ENCODE data around the gene JMJD1C. TPM values are rescaled to one million over a fixed set of nuclear protein-coding genes. Genes with fewer than 3 reads are reported as not detected.
"Not testable (repeated sequence)": the region's sequence is repeated elsewhere in the genome, so short reads cannot be mapped to it uniquely, and the experiment has no call there.

The JMJD1C gene
- total RNA-seq, 1 donor from 2014 or later, result 65.0 TPM

DNA sequence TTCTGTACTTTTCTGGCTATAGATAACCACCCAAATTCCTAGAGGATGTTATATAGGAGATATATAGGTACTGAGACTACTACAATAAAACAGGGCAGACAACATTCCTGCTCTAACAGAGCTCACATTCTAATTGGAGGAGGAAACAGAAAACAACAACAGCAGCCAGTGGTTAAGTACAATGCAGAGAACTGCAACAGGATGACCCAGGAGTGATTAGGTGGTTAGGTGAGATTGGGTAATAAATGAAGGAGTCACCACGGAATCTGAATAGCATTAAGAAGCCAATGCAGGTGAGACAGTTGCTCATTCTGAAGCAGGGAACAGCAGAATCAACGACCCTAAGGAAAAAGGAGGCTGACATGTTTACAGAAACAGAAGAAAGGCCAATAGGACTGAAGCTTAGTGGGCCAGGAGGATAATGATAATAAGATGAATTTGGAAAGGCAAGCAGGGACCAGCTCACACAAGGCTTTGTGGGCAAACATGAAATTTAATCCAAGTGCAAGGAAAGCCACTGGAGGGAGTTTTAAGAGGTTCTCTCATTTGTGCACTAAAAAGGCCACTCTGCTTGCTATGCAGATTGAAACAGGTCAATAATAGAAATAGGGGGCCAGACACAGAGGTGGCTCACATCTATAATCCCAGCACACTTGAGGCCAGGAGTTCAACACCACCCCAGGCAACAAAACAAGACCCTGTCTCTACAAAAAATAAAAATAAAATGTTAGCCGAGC, 38.5 kb upstream of the JMJD1C start:
- DNase-seq (ENCODE audit: low spot score in 2 of 2), result no peak
- intact Hi-C loops (cut with DNase I), result no loop called here
- Histone ChIP-seq H3K4me3 (no peak overlapping the region), H3K9me3 (no peaks in the 10 kb centered on the region), H3K27me3 (no peaks in the 10 kb centered on the region), H3K36me3 (no peaks in the 10 kb centered on the region), H3K4me1 (peaks cover 0 to 8% of the 10 kb centered on the region in 2 donors), H3K27ac (no peak overlapping the region)
- TF ChIP-seq, protein P1, sequence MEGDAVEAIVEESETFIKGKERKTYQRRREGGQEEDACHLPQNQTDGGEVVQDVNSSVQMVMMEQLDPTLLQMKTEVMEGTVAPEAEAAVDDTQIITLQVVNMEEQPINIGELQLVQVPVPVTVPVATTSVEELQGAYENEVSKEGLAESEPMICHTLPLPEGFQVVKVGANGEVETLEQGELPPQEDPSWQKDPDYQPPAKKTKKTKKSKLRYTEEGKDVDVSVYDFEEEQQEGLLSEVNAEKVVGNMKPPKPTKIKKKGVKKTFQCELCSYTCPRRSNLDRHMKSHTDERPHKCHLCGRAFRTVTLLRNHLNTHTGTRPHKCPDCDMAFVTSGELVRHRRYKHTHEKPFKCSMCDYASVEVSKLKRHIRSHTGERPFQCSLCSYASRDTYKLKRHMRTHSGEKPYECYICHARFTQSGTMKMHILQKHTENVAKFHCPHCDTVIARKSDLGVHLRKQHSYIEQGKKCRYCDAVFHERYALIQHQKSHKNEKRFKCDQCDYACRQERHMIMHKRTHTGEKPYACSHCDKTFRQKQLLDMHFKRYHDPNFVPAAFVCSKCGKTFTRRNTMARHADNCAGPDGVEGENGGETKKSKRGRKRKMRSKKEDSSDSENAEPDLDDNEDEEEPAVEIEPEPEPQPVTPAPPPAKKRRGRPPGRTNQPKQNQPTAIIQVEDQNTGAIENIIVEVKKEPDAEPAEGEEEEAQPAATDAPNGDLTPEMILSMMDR (IDR thresholded peaks at IDR 0.05), result no peak

DNA sequence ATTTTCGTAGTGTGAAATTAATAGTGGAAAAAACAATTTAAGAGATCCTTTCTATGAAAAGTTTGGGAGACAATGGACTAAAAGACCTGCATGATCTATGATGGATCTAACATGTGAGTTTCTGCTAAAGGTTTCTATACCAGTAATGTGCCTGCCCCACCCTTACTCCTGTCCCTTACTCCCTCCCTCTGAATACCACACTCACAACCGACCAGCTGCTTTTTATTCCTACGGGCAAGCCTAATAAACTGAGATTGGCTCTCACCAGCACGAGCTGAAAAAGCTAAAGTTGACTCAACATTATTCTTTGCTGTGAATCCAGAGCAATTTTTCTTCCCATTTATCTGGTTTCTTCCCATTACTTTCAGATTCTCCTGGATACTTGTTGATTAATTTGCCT, 37.6 kb upstream of the JMJD1C start:
- Histone ChIP-seq H3K27me3 (no peaks in the 10 kb centered on the region), H3K9me3 (no peaks in the 10 kb centered on the region), H3K36me3 (no peaks in the 10 kb centered on the region), H3K27ac (no peak overlapping the region), H3K4me1 (peaks cover 0 to 10% of the 10 kb centered on the region in 2 donors), H3K4me3 (no peak overlapping the region)
- intact Hi-C loops (cut with DNase I), result no loop called here
- TF ChIP-seq, protein P1 (IDR thresholded peaks at IDR 0.05), result no peak
- DNase-seq (ENCODE audit: low spot score in 2 of 2), result no peak

DNA sequence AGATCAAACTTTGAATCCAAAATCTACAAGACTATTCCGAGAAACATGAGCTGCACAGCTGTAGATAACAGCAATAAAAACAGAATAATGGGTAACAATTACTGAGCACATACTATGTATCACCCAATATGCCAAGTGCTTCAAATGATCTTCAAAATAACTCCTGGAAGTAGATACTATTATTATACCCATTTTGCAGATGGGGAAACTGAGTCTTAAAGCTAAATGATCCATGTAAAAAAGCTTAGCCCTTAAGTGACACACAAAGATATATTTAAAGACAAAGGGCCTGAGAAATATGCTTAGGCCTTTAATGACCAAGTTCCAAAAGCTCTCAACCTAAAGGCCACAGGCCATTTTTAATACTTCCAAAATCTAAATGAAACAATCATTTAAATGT, 37.1 kb upstream of the JMJD1C start:
- H3K4me3 ChIP-seq, result no peak overlapping the region
- peaks cover 0 to 10% of the 10 kb centered on the region in 2 donors for H3K4me1 ChIP-seq
- H3K9me3 ChIP-seq, result no peaks in the 10 kb centered on the region
- H3K27me3 ChIP-seq, result no peaks in the 10 kb centered on the region
- TF ChIP-seq, protein P1 (IDR thresholded peaks at IDR 0.05), result no peak
- H3K27ac ChIP-seq, result no peak overlapping the region
- no peaks in the 10 kb centered on the region for H3K36me3 ChIP-seq
- intact Hi-C loops (cut with DNase I), result no loop called here
- DNase-seq (ENCODE audit: low spot score in 2 of 2), result no peak

DNA sequence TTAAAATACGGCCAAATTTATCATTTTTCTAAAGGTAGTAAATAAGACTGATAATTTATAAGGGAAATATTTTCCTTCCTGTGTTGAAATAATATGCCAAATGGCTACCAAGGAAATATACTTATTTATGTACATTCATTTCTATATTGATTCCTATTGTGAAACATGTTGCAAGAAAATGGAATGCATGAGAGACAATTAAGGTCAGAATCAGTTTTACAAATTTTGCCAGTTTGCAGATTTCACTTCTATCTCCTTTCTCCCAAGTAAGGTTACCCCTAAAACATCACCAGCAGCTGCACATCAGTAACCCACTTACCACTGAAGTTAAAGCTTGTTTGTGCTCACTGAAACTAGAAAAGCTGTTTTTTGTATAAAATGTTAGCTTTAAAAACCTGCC, 36.2 kb upstream of the JMJD1C start:
- peaks cover 0 to 10% of the 10 kb centered on the region in 2 donors for H3K4me1 ChIP-seq
- intact Hi-C loops (cut with DNase I), result no loop called here
- no peaks in the 10 kb centered on the region for H3K36me3 ChIP-seq
- no peak overlapping the region for H3K27ac ChIP-seq
- H3K4me3 ChIP-seq, result no peak overlapping the region
- H3K27me3 ChIP-seq, result no peaks in the 10 kb centered on the region
- no peaks in the 10 kb centered on the region for H3K9me3 ChIP-seq
- TF ChIP-seq, protein P1 (IDR thresholded peaks at IDR 0.05), result no peak
- DNase-seq (ENCODE audit: low spot score in 2 of 2), result no peak

DNA sequence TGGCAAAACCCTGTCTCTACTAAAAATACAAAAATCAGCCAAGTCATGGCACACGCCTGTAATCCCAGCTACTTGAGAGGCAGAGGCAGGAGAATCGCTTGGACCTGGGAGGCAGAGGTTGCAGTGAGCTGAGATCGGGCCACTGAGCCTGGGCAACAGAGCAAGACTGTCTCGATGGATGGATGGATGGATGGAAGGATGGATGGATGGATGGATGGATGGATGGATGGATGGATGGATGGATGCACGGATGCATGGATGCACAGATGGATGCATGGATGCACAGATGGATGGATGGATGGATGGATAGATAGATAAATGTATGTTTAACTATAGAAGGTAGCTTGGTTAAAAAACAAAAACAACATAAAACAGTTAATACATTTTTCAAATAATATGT, 34.8 kb upstream of the JMJD1C start:
- H3K27me3 ChIP-seq; H3K36me3 ChIP-seq; DNase-seq (ENCODE audit: low spot score in 2 of 2); intact Hi-C loops (cut with DNase I); H3K9me3 ChIP-seq; H3K4me1 ChIP-seq; H3K4me3 ChIP-seq; H3K27ac ChIP-seq: not testable (repeated sequence)

DNA sequence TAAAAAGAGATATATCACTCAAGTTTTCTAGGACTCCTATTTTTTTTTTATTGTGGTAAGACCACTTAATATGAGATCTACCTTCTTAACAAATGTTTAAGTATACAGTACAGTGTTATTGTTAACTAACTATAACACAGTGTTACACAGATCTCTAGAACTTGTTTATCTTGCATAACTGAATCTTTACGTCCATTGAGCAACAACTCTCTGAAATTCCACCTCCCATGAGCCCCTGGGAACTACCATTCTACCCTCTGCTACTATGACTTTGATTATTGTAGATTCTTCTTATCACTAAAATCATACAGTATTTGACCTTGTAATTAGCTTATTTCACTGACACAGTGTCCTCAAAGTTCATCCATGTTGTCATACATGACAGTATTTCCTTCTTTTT, 32.9 kb upstream of the JMJD1C start:
- DNase-seq (ENCODE audit: low spot score in 2 of 2), result no peak
- Histone ChIP-seq H3K27ac (no peak overlapping the region), H3K4me3 (no peak overlapping the region), H3K36me3 (no peaks in the 10 kb centered on the region), H3K4me1 (peaks cover 0 to 4% of the 10 kb centered on the region in 2 donors), H3K9me3 (no peaks in the 10 kb centered on the region), H3K27me3 (no peaks in the 10 kb centered on the region)
- intact Hi-C loops (cut with DNase I), result no loop called here
- TF ChIP-seq, protein P1 (IDR thresholded peaks at IDR 0.05), result no peak

Data from ascending aorta (tissue), 2 donors.